ENCODE data around the gene ARHGAP25.

Gene ARHGAP25

GRCh38 chr2:68719912-68720311, 14.7 kb upstream of the ARHGAP25 start:
- DNase-seq = peak in 1 of 2 donors; percentile 80

GRCh38 chr2:68720665-68721064, 13.9 kb upstream of the ARHGAP25 start:
- peak in 1 of 2 donors; percentile 27 for DNase-seq

- DNase-seq = peak; percentile 48 to 74
Observed at GRCh38 chr2:68721482-68722101, 13.0 kb upstream of the ARHGAP25 start.

DNA sequence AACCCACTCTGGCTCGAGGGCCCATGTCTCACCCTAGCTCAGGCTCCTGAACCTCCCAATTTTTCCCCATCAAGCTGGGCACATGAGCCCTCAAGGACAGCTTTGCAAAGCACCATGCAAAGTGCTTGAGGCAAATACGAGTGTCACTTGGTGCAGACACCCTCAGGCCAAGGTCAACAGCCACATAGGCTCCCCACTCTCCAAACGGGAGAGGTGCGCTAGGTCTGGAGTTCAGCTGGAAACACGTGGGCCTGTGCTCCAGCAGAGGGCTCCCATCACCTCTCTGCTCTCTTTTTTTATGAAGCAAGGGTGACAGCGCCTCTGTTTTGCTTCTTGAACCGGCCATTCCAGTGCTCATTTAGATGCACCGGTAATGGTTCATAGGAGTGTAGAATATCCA, 11.9 kb upstream of the ARHGAP25 start:
- no peak for DNase-seq

GRCh38 chr2:68723181-68723580, 11.4 kb upstream of the ARHGAP25 start:
- DNase-seq = no peak

- DNase-seq = no peak
Observed at GRCh38 chr2:68726100-68726499, 8.5 kb upstream of the ARHGAP25 start.

DNA sequence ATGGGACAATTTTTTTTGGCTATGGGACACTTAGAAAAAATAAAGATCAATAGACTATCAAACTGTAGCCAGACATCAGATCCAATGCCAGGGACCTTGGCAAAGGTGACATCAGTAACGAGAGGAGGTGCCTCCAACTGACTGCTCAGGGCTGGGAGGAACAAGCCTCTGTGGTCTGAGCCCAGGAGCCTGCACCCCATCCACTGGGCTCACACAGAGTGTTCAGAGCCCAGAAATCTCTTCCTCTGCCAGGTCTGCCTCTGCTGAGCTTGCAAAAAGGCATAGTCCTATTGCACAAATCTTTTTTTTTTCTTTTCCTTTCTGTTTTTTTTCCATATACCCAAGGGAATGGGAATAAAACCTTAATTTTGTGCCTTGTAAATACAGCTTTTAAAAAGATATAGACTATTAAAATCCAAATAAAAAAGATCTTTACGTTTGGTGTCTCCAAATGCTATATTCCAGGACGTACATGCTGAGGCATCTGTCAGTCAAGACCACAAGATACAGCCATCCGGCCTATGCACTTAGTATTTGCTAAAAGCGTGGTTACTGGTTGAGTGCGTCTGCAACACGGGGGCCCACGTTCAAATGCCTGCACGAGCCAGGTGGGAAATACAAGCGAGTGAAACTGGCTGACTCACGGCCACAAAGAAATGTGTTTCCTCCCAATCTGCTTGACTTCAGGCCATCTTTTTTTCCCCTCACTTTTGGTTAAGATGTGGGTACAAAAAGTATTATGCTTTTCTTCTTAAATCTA, 7.8 kb upstream of the ARHGAP25 start:
- peak; percentile 76 to 78 for DNase-seq

DNA sequence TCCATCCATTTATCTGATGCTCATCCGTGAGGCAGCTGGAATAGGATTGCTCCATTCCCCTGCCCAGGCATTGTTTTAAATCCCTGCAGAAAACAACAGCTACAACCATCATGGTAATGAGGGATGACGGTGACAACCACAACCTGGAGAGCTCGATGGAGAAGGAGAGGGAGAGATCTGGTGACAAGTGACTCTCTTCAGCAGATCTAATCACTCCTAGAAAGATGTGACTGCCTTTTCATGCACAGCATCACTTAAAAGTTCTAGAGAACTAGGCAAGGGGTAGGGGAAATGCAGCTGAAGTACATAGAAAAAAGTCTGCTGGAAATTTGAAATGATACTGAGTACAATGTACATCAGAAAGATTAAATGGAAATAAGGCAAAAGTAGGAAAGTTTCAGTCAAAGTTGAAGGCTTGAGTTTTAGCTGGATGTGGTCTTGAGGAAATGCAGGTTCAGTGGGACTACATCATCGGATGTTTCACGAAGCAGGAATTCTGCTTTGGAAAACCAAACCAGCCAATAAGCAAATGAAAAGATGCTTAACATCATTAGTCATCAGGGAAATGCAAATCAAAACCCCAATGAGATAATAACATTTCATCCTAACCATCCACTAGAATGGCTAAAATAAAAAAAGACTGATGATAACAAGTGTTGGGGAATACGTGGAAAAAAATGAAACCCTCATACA, 6.8 kb upstream of the ARHGAP25 start:
- no peak for DNase-seq

GRCh38 chr2:68730828-68731227, 3.8 kb upstream of the ARHGAP25 start:
- no peak for DNase-seq

DNA sequence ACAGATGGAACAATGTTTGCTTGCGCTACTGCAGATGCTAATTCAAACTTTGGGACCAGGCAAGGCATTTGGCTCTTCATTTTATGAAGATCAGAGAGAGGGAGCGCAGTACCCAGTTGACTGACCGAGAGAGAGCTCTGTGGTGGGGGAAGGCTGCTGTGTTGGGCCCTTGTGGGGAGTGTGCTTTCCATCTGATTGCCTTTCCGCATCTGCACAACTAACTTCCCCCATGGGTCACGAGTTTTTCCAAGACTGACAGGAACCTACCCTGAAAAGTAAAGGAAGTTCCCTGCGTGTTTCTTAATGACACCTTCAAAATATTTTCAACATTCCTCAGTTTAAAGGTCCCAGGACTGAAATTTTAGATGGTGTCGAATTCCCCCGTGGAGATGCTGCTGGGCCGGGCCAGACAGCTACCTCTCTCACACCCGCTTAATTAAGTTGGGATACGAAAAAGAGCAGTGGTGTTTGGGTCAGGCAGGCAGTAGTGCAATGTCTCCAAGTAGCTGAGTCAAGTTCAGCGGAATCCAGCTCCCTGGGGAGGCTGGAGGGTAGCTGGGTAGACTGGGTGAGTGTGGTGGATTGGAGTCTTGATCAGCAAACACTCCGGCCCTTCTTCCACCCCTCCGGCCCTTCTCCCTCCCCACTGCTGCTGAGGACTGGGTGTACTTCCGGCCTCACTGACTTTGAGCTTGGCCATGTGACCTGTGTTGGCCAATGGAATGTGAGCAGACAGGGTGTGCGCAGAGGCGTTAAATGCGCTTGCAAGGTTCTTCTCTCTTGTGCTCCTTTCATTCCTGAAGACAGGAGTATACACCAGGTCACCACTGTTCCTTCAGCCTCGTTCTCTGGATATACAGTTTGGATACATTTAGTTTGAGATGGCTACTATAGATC, 2.3 kb upstream of the ARHGAP25 start:
- peak in 1 of 2 donors; percentile 35 for DNase-seq

GRCh38 chr2:68733365-68733764, 1.2 kb upstream of the ARHGAP25 start:
- no peak for DNase-seq

DNA sequence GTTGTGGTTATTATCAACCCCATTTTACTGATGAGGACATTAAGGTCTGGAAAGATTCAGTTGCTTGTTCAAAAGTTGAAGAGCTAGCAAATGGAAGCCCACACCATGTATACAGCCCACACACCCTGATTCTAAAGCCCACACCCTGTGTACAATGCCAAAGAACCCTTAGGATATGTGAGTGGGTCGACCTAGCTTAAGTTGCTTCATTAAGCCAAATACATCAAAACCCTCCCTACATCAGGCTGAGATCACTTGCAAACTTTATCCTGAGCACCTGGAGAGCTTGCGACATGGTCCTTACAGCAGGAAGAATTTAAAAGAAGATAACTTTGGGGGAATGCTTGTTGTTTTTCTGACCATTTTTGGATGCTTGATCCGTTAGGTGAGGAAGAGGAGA, 435 bp upstream of the ARHGAP25 start:
- no peak for DNase-seq

DNA sequence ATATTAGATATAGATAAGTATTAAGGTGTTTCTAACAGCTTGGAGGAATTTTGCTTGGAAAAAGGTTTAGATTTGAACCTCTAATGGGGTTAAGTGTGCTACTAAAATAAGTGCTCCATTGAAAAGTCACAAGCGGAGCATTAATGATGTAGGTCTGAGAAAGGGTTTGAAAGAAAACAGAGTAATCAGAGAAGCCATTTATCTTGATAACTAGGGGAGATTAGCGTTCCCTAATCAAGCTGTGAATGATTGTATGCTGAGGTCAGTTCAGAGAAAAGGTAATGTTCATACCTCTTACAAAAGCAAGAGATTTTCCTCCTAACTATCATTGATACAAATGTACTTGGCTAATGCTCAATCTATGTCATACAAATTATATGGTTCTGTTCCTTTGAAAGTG, 1.5 kb downstream of the ARHGAP25 start:
- no peak for DNase-seq

- DNase-seq = peak; percentile 74 to 82
Observed at GRCh38 chr2:68737711-68738110, 3.1 kb downstream of the ARHGAP25 start.

DNA sequence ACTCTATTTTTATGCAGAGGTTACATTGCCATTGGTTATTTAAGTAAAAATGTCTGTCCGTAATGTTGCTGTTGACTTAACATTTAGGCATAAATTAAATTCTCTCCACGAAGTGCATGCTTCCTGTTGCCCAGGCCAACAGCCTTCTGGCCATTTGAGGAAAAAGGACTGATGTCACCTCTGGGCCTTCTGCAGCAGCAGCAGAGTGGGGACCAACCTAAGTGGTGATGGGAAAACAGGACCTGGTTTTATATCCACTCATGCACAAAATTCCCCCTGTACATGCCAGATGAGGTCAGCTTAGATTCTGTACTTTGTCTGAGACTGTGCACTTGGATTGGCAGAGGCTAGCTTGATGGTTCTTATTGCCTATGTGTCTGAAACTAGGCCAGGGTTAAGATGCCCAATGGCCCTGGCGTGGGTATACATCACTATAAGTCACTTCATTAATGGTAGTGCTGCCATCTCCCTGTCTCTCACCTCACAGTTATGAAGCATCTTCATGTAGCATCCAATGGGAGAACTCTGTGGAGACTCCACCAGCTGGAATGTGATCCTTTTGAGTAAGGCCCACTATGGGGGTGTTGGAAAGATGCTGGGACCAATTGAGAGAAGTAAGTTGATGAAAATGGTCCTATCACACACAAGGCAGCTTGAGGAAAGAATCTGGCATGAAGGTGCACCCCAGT, 4.4 kb downstream of the ARHGAP25 start:
- peak in 1 of 2 donors; percentile 31 for DNase-seq

GRCh38 chr2:68739595-68740399, 5.2 kb downstream of the ARHGAP25 start:
- peak in 1 of 2 donors; percentile 47 for DNase-seq

- DNase-seq = no peak
Observed at GRCh38 chr2:68740400-68740914, 5.8 kb downstream of the ARHGAP25 start.

DNA sequence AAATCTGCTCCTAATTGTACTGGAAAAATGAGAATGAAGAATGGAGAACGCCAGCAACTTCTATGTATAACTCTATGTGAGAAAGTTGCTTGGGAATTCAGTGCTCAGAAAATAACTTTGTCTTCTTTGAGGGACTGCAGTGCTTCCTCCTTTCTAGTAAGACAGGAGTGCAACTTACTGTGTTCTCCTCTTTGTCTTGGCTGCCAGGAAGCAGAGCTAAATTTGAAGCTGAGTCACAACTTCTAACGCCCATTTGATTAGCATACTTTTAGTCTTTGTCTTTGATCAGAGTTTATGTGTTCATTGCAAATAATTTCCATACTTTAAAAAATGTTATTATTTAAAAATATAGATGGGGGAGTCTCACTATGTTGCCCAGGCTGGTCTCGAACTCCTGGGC, 6.6 kb downstream of the ARHGAP25 start:
- DNase-seq = peak; percentile 26 to 56

GRCh38 chr2:68741805-68742306, 7.2 kb downstream of the ARHGAP25 start:
- DNase-seq = no peak

GRCh38 chr2:68742626-68743415, 8.2 kb downstream of the ARHGAP25 start:
- no peak for DNase-seq

All from CD4-positive, alpha-beta T cell treated with Interferon alpha-2 for 1 hour (primary cell).